OCI-LY3 (cell line): ENCODE results near the gene SEPHS2.

ENCODE experiments used
- CTCF ChIP-seq: fragments of 200-600, 300-600 bp; sonication (generic); IDR thresholded peaks from 2 replicates; pipeline ENCODE4 v1.5.1; 2014; ENCODE audit warnings: antibody characterized with exemption, low read length, low read depth
- EZH2phosphoT487 ChIP-seq: fragments of 200-600 bp; shearing (Covaris generic); IDR thresholded peaks from 2 replicates; pipeline ENCODE4 v1.6.1; 2018; ENCODE audit warnings: antibody characterized with exemption, mixed run types, low read depth

GRCh38 chr16:30406795-30407101 is 38.9 kb downstream of the SEPHS2 start:
- TF ChIP-seq CTCF (no peak), EZH2phosphoT487 (no peak)
